Loucy (cell line): Measurements from ENCODE around the gene TMOD1.

ENCODE experiments used
- H2AFZ ChIP-seq: fragments of 200-600 bp; sonication (generic); 2 replicates; pipeline ENCODE4 v1.6.0; 2016; ENCODE audit warnings: antibody characterized with exemption, mild to moderate bottlenecking, low read length, moderate library complexity
- H3F3A ChIP-seq: fragments of 200-600 bp; 2 replicates; pipeline ENCODE4 v1.6.0; 2016; ENCODE audit warnings: antibody characterized with exemption, low read depth, mild to moderate bottlenecking
- H3K27me3 ChIP-seq: fragments of 200-600 bp; sonication (generic); 2 replicates; pipeline ENCODE4 v1.6.1; 2014; ENCODE audit warnings: low read length, mild to moderate bottlenecking; ENCODE audit not compliant: insufficient read depth, poor library complexity, severe bottlenecking
- H3K36me3 ChIP-seq: fragments of 200-600 bp; sonication (generic); 2 replicates; pipeline ENCODE4 v1.6.1; 2016; ENCODE audit warnings: low read length; ENCODE audit not compliant: insufficient read depth
- H3K4me1 ChIP-seq: fragments of 200-600 bp; sonication (generic); 2 replicates; pipeline ENCODE4 v1.5.1; 2014; ENCODE audit warnings: low read length, mild to moderate bottlenecking; ENCODE audit not compliant: insufficient read depth, poor library complexity, severe bottlenecking
- H3K4me2 ChIP-seq: fragments of 200-600 bp; sonication (generic); 2 replicates; pipeline ENCODE4 v1.6.0; 2014; ENCODE audit warnings: antibody characterized with exemption, low read length, low read depth, mild to moderate bottlenecking; ENCODE audit not compliant: poor library complexity, severe bottlenecking
- H3K4me3 ChIP-seq: fragments of 200-600 bp; sonication (generic); 2 replicates; pipeline ENCODE4 v1.5.1; 2014; ENCODE audit warnings: low read length, mild to moderate bottlenecking, mixed read lengths; ENCODE audit not compliant: poor library complexity, severe bottlenecking
- H3K79me2 ChIP-seq: fragments of 200-600 bp; sonication (generic); 2 replicates; pipeline ENCODE4 v1.6.1; 2014; ENCODE audit warnings: low read length; ENCODE audit not compliant: insufficient read depth
- H3K9ac ChIP-seq: fragments of 200-600 bp; sonication (generic); 2 replicates; pipeline ENCODE4 v1.6.0; 2014; ENCODE audit warnings: mild to moderate bottlenecking, low read depth, low read length, moderate library complexity; ENCODE audit not compliant: poor library complexity, severe bottlenecking
- H3K9me2 ChIP-seq: fragments of 200-600 bp; sonication (generic); replicated peaks from 2 replicates; pipeline ENCODE4 v1.6.1; 2016; ENCODE audit warnings: low read depth, low read length, mixed read lengths
- H3K9me3 ChIP-seq: fragments of 200-600 bp; sonication (generic); 2 replicates; pipeline ENCODE4 v1.6.1; 2014; ENCODE audit warnings: mild to moderate bottlenecking, antibody characterized with exemption, low read length, low read depth; ENCODE audit not compliant: insufficient read depth
- H4K20me1 ChIP-seq: fragments of 200-600 bp; sonication (generic); 2 replicates; pipeline ENCODE4 v1.6.0; 2014; ENCODE audit warnings: antibody characterized with exemption, low read length, mild to moderate bottlenecking; ENCODE audit not compliant: insufficient read depth, poor library complexity, severe bottlenecking
- CTCF ChIP-seq: fragments of 200-600 bp; sonication (generic); conservative IDR thresholded peaks from 2 replicates; pipeline ENCODE4 v1.5.1; 2014; ENCODE audit warnings: mild to moderate bottlenecking, antibody characterized with exemption, low read length
- EZH2phosphoT487 ChIP-seq: fragments of 200-600 bp; IDR thresholded peaks from 2 replicates; pipeline ENCODE4 v1.6.1; 2018; ENCODE audit warnings: antibody characterized with exemption, mild to moderate bottlenecking, moderate library complexity, borderline replicate concordance

TMOD1 gene

DNA sequence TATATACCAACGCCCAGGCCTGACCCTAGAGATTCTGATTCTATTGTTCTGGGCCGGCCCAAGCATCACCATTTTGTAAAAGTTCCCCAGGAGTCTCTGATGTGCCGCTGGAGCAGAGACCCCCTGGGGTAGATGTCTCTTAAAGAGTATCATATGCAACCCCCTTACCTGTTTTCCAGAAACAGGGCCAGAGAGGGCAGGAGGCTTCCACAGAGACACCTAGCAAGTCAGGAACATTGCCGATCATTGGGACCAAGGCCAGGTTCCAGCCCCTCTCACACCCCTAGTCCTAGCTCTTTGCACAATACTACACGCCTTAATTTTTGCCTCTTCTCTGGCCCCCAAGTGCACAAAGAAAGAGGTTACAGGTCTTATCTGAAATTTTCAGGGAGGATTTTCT is 63.8 kb downstream of the TMOD1 start:
- no peaks in the 10 kb centered on the region for H3K9me2 ChIP-seq
- no peaks in the 10 kb centered on the region for H3K27me3 ChIP-seq
- H2AFZ ChIP-seq: no peak overlapping the region
- H3K9ac ChIP-seq: no peak overlapping the region
- H3K4me1 ChIP-seq: no peaks in the 10 kb centered on the region
- H4K20me1 ChIP-seq: no peaks in the 10 kb centered on the region
- H3K4me2 ChIP-seq: no peak overlapping the region
- no peaks in the 10 kb centered on the region for H3K36me3 ChIP-seq
- no peaks in the 10 kb centered on the region for H3K79me2 ChIP-seq
- H3K4me3 ChIP-seq: no peak overlapping the region
- no peak for TF ChIP-seq CTCF
- no peak for TF ChIP-seq EZH2phosphoT487
- no peaks in the 10 kb centered on the region for H3F3A ChIP-seq
- no peaks in the 10 kb centered on the region for H3K9me3 ChIP-seq

DNA sequence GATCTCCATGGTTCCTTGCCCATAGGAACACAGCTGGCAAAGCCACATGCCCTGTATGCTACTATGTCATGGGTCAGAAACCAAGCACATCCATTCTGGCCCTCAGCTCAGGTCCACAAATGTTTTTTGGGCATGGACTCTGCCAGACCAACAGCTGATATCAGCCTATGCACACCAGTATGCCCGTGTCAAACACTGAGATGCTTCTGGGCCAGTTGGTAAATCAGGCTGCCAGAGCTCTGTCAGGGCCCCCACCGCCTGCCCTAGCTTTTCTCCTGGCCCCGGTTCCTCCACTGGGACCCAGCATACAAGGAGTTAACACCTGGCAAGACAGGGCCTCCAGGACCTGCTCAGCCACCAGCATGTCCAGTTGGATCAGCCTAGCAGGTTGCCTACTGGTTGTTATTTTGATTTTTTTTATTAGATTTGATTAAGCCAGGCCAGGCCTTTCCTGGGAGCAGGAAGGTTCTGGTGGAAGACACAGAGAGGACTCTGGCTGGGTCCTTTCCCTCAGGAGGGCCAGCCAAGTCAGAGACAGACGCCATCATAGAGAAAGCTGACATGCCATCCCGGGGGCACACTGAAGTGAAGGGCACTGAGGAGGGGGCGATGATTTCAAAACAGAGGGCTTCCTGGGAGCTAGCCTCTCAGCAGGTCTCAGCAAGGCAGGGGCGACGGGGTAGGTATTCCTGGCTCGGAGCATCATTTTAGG is 65.9 kb downstream of the TMOD1 start:
- Histone ChIP-seq H3K79me2 (no peaks in the 10 kb centered on the region), H3K4me1 (no peaks in the 10 kb centered on the region), H3K27me3 (no peaks in the 10 kb centered on the region), H4K20me1 (no peaks in the 10 kb centered on the region), H3K9ac (no peak overlapping the region), H2AFZ (no peak overlapping the region), H3K9me2 (no peaks in the 10 kb centered on the region), H3K9me3 (no peaks in the 10 kb centered on the region), H3K36me3 (no peaks in the 10 kb centered on the region), H3F3A (no peaks in the 10 kb centered on the region), H3K4me3 (no peak overlapping the region), H3K4me2 (no peak overlapping the region)
- TF ChIP-seq CTCF: no peak
- TF ChIP-seq EZH2phosphoT487: no peak

DNA sequence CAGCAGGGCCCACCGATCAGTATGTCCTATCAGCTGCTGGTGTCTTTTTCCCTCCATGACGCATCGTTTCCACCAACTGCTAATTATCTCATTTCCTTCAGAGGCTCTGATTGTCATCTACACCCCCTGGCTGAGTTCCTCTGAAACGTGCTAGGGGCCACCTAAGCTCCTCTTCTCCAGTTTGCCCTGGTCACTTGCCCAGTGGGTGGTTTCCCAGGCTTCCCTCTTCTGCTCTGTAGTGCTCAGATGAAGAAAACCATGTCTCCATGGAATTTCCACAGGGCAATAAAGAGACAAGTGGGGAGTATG is 66.4 kb downstream of the TMOD1 start:
- Histone ChIP-seq H3K79me2 (no peaks in the 10 kb centered on the region), H3K9ac (no peak overlapping the region), H3K4me2 (no peak overlapping the region), H3K4me3 (no peak overlapping the region), H3K4me1 (no peaks in the 10 kb centered on the region), H3K9me2 (no peaks in the 10 kb centered on the region), H4K20me1 (no peaks in the 10 kb centered on the region), H3K27me3 (no peaks in the 10 kb centered on the region), H2AFZ (no peak overlapping the region), H3K36me3 (no peaks in the 10 kb centered on the region), H3K9me3 (no peaks in the 10 kb centered on the region), H3F3A (no peaks in the 10 kb centered on the region)
- no peak for TF ChIP-seq EZH2phosphoT487
- TF ChIP-seq CTCF: no peak
